Activated T-helper 17 cell treated with anti-CD3 and anti-CD28 coated beads, Interleukin-2, amount 50 U/mL, for 72 hours (primary cell): Measurements from ENCODE around the gene KRT9. TPM values are rescaled to one million over a fixed set of nuclear protein-coding genes. Genes with fewer than 3 reads are reported as not detected.
"Not testable (repeated sequence)": the region's sequence is repeated elsewhere in the genome, so short reads cannot be mapped to it uniquely, and the experiment has no call there.

Experiments used
- ATAC-seq: fragments of 150-1000 bp; cut with Tn5 transposase; replicated peaks from 2 replicates; pipeline ENCODE4 v1.10.0; 2021; ENCODE audit warnings: mild to moderate bottlenecking, moderate library complexity
- H3K27ac Mint-ChIP-seq: one replicate; pipeline ENCODE4 v1.8.0; 2022; ENCODE audit warnings: mixed read lengths
- H3K27me3 Mint-ChIP-seq: one replicate; pipeline ENCODE4 v1.8.0; 2022; ENCODE audit warnings: mixed read lengths
- H3K36me3 Mint-ChIP-seq: one replicate; pipeline ENCODE4 v1.8.0; 2022; ENCODE audit warnings: low read depth, mild to moderate bottlenecking, mixed read lengths
- H3K4me1 Mint-ChIP-seq: one replicate; pipeline ENCODE4 v1.8.0; 2022; ENCODE audit warnings: mixed read lengths
- H3K4me3 Mint-ChIP-seq: one replicate; pipeline ENCODE4 v1.8.0; 2022; ENCODE audit warnings: mild to moderate bottlenecking, mixed read lengths
- H3K9me3 Mint-ChIP-seq: one replicate; pipeline ENCODE4 v1.8.0; 2022; ENCODE audit warnings: mixed read lengths
- total RNA-seq, 2 donors: library from RNA; stranded (reverse); gene quantifications; one replicate each; pipeline ENCODE4 v1.2.3, GENCODE V29; 2022

KRT9 gene
- total RNA-seq, 2 donors from 2014 or later = not detected

DNA sequence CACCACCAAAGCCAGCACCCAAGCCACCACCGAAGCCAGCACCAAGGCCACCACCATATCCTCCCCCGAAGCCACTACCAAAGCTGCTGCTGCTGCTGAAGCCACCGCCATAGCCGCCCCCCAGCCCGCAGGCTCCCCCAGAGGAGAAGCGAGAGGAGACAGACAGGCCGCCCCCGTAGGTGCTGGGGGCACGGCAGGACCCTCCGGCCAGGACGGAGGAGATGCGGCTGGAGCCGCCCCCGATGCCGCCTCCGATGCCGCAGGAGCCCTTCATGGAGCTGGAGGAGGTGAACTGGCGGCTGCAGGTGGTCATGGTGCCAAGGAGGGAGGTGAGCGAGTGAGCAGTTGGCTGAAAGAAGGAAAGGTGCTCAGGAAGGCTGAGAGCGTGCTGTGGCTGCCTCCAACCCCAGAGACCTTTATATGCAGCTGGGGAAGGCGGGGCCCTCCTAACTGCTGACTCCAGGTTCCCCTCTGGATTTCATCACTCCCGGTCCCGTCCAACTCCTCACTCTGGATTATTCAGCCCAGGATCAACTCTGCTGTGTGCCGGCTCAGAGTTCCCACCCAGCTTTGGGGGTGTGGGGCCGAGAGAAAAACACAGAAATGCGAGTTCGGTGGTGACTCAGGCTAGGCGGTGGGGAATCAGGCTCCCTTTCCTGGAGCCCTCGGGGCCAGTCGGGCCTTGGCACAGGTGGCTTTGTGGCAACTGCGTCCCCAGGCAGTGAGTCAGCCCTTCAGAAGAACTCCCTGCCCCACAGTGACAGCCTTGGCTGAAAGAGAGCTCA, 40.7 kb upstream of the KRT9 start, which contains the start of gene KRT16:
KRT16 (minus strand) TSS at position 392 of the 785 bp plus-strand sequence; CDS start at position 313, 79 bp downstream.
- H3K4me1 Mint-ChIP-seq, H3K36me3 Mint-ChIP-seq, H3K9me3 Mint-ChIP-seq, H3K27ac Mint-ChIP-seq, H3K4me3 Mint-ChIP-seq, ATAC-seq: not testable (repeated sequence)
- H3K27me3 Mint-ChIP-seq = peaks cover 12% of the 10 kb centered on the region

DNA sequence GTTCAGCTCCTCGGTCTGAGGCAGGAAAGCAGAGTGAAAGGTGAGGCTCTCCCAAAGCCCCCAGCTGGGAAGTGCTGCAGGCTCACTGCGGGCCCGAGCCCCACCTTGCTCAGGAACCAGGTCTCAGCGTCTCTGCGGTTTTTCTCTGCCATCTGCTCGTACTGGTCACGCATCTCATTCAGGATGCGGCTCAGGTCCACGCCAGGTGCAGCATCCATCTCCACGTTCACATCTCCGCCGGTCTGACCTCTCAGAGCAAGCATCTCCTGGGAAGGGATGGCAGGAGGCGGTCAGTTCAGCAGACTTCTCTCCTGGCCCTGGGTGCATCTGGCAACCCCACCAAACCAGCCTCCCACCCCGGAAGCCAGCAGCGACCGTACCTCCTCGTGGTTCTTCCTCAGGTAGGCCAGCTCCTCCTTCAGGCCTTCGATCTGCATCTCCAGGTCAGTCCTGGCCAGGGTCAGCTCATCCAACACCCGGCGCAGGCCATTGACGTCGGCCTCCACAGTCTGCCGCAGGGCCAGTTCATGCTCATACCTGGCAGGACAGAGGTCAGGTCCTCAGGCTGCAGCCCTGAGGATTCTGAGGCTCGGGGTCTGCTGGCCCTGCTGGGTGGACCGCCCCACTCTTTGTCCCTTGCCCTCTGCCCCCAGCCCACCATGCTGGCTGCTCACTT, 39.2 kb upstream of the KRT9 start:
- Mint-ChIP-seq H3K4me3 (no peak overlapping the region), H3K36me3 (no peaks in the 10 kb centered on the region), H3K4me1 (no peaks in the 10 kb centered on the region), H3K9me3 (peaks cover 11% of the 10 kb centered on the region), H3K27me3 (peaks cover 21% of the 10 kb centered on the region), H3K27ac (no peak overlapping the region)
- no peak for ATAC-seq

DNA sequence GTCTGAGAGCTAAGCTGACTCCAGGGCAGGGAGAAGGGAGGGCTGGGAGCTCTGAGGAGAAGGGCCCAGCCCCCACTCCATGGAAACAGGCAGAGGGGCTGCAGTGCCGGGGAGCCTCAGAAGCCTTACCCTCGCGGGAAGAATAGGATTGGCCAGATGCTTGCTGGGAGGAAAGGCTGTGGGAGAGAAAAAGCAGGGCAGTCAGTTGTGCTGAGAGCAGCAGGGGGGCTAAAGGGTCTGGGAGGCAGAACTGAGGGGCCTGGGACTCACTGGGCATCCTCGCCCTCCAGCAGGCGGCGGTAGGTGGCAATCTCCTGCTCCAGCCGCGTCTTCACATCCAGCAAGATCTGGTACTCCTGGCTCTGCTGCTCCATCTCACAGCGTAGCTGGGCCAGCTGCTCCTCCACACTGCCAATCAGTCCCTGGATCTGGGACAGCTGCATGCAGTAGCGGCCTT, 38.2 kb upstream of the KRT9 start:
- not testable (repeated sequence) for H3K4me3 Mint-ChIP-seq

DNA sequence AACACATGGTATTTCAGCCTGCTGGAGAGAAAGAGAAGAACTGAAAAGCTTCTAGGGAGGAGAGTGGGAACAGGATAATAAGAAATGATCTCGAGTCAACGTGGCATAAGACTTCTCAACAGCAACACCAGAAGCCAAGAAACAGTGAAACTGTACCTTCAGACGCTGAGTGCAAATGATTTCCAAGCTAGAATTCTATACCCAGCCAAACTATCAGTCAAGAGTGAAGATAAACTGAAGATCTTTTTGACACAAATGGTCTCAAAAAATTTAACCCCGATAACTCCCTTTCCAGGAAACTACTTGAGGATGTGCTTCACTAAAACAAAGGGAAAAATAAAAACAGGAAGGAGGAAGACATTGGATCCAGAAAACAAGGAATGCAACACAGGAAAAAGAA, 35.1 kb upstream of the KRT9 start:
- H3K4me3 Mint-ChIP-seq = not testable (repeated sequence)

More for the DNA sequence above, 38.2 kb upstream of the KRT9 start:
- not testable (repeated sequence) for ATAC-seq, H3K27ac Mint-ChIP-seq, H3K4me1 Mint-ChIP-seq, H3K36me3 Mint-ChIP-seq
- H3K9me3 Mint-ChIP-seq = peaks cover 15% of the 10 kb centered on the region
- H3K27me3 Mint-ChIP-seq = peaks cover 25% of the 10 kb centered on the region

DNA sequence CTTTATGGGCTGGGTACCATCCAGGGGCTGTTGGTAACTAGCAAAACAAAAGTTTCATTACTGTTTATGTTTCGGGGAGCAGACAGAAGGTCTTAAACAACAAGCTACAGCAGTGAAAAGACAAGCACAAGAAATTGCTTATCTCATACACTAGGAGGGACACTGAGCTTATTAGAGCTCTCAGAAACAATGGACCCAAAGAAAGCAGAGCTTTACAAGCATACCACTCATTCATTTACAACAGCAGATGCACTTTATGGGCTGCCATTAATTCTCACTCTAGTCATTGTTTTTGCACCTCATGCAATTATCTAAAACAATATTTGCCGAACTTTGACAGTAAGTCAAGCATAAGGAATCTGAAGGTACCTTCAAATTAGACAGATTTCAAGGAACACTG, 30.7 kb upstream of the KRT9 start:
- Mint-ChIP-seq H3K27ac (no peak overlapping the region), H3K27me3 (peaks cover 29% of the 10 kb centered on the region), H3K4me1 (no peaks in the 10 kb centered on the region), H3K36me3 (no peaks in the 10 kb centered on the region), H3K9me3 (peaks cover 15% of the 10 kb centered on the region), H3K4me3 (no peak overlapping the region)
- no peak for ATAC-seq

More for the DNA sequence above, 35.1 kb upstream of the KRT9 start:
- not testable (repeated sequence) for ATAC-seq, H3K27ac Mint-ChIP-seq, H3K36me3 Mint-ChIP-seq, H3K4me1 Mint-ChIP-seq
- Mint-ChIP-seq H3K9me3 (peaks cover 15% of the 10 kb centered on the region), H3K27me3 (peaks cover 37% of the 10 kb centered on the region)

DNA sequence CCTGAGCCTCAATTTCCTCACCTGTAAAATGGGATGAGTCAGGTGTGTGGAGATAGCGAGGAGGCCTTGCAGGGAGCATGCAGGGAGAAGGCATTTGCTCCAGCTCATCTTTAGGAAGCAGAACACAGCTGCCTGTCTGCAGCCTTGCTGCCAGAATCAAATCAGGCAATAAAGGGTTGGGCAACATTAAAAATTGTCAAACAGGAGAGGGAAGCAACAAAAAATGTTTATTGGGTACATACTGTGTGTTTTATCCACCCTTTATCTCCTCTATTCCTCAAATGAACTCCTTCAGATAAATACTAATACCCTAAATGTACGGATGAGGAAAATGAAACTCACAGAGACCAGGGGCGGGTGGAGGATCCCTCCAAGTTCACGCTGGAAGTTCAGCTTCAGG, 28.5 kb upstream of the KRT9 start:
- Mint-ChIP-seq H3K9me3 (no peaks in the 10 kb centered on the region), H3K36me3 (no peaks in the 10 kb centered on the region), H3K4me3 (no peak overlapping the region), H3K27ac (no peak overlapping the region), H3K27me3 (peaks cover 15% of the 10 kb centered on the region), H3K4me1 (no peaks in the 10 kb centered on the region)
- ATAC-seq = no peak

DNA sequence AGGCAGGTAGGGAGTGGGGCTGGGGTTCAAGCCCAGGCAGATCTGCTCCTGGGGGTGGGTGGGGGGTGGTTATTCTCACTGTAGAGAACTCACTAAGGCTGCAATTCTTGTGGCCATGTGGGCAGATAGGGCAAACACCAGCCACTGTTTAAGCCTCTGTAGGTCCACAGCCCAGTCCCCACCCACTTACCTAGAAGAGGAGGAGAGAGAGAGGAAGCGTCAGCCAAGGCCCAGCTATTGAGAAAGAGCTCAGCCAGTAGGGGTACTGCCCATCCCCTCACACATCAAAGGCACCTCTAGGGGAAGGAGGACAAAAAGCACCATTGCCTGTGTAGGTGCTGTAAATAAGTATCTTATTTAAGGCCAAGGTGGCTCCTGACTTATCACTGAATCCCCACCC, 27.8 kb upstream of the KRT9 start:
- no peaks in the 10 kb centered on the region for H3K4me1 Mint-ChIP-seq
- no peak overlapping the region for H3K4me3 Mint-ChIP-seq
- ATAC-seq = no peak
- H3K27me3 Mint-ChIP-seq = peaks cover 15% of the 10 kb centered on the region
- H3K9me3 Mint-ChIP-seq = no peaks in the 10 kb centered on the region
- no peaks in the 10 kb centered on the region for H3K36me3 Mint-ChIP-seq
- H3K27ac Mint-ChIP-seq = no peak overlapping the region

DNA sequence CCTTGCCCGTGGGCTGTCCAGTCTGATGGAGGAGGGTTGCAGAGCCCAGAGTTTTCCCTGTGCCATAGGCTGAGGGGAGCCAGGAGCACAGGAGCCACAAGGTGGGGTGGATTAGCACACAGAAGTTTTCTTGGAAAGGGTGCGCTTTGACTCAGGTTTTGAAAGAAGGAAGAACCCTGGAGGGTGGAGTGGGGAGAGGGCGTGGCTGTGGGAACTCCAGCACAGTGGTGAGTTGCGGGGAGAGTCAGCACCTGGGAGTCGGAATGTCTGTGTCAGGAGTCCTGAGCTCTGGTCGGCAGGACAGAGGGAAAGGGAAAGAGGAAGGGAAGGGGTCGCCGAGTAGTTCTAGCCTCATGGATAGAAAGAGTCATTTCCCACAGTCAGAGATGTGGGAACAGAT, 23.7 kb upstream of the KRT9 start:
- H3K27me3 Mint-ChIP-seq = peaks cover 8% of the 10 kb centered on the region
- H3K4me1 Mint-ChIP-seq = no peaks in the 10 kb centered on the region
- ATAC-seq = no peak
- no peak overlapping the region for H3K27ac Mint-ChIP-seq
- no peaks in the 10 kb centered on the region for H3K36me3 Mint-ChIP-seq
- H3K4me3 Mint-ChIP-seq = no peak overlapping the region
- H3K9me3 Mint-ChIP-seq = no peaks in the 10 kb centered on the region

DNA sequence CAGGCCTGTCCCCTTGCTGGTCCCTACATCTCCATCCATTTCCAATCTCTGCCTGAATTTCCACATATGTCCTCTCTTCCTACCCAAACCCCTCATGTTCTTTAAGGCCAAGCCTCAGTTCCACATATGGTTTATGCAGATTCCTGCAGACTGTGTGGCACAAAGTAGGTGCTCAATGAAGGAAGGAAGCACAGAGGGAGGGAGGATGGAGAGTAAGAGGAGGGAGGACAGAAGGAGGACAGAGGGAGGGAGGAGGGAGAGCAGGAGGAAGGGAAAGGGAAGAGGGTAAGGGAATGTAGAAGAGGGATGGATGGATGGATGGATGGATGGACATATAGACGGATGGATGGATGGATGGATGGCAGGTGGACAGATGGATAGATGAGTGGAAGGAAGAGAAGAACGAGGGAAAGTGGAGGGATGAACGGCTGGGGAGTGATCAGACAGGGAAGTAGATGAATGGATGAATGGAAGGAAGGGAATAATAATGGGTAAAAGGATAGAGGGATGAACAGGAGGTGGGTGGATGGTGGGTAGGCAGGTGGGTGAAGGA, 22.6 kb upstream of the KRT9 start:
- Mint-ChIP-seq H3K4me3 (no peak overlapping the region), H3K27ac (no peak overlapping the region), H3K4me1 (no peaks in the 10 kb centered on the region), H3K9me3 (no peaks in the 10 kb centered on the region), H3K27me3 (peaks cover 9% of the 10 kb centered on the region), H3K36me3 (no peaks in the 10 kb centered on the region)
- no peak for ATAC-seq

DNA sequence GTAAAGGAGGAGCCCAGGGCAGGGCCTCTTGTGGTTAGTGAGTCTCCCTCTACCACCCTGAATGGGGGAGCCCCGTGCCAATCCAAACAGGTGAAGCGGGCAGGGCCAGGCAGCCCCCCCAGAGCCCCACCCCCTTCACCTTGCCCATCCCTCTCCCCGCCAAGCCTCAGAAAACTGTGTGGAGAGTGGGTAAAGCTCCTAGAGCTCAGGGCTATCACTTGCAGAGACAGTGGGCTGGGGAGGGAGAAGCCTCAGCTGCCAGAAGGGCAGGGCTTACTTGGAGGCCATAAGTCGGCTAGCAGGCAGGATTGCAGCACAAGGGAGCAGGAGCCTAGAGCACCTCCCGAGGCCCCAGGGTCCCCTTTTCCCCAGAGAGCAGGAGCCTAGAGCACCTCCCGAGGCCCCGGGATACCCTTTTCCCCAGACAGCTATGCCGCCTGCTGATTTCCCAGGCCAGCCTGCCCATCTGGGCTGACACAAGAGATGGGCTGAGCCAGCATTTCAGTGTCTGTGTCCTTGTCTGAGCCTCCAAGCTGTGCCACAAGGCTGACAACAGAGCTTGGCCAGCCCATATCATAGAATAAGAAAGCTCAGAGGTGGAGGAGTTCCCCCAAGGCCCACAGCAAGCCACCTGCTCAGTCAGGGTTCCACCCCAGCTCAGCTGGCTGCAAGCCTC, 21.6 kb upstream of the KRT9 start:
- Mint-ChIP-seq H3K9me3 (no peaks in the 10 kb centered on the region), H3K4me1 (no peaks in the 10 kb centered on the region), H3K36me3 (no peaks in the 10 kb centered on the region), H3K27ac (no peak overlapping the region), H3K27me3 (peaks cover 11% of the 10 kb centered on the region), H3K4me3 (no peak overlapping the region)
- ATAC-seq = no peak

DNA sequence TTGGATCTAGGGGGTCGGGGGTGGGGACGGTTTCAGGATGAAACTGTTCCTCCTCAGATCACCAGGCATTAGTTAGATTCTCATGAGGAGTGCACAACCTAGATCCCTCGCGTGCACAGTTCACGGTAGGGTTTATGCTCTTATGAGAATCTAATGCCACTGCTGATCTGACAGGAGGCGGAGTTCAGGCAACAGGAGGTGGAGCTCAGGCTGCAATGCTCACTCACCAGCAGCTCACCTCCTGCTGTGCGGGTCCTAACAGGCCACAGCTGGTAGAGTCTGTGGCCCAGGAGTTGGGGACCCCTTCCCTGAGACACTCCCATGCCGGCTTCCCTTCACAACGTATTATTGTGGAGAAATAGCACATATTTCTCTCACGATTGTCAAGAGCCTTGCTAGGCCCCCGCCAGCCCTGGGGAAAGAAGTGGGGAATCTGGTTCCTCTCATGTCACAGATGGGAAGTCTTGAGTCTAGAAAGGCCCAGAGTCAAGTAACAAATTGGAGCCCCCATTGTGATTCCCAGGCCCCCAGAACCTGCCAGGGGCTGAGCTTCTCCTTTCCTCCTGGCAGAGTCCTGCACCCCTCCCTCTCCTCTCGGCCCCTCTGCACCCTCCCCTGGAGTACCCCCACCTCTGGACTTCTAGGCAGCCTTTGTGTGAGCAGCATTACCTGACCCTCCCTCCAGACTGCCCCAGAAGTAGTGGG, 20.9 kb upstream of the KRT9 start:
- Mint-ChIP-seq H3K4me3 (no peak overlapping the region), H3K36me3 (no peaks in the 10 kb centered on the region)

DNA sequence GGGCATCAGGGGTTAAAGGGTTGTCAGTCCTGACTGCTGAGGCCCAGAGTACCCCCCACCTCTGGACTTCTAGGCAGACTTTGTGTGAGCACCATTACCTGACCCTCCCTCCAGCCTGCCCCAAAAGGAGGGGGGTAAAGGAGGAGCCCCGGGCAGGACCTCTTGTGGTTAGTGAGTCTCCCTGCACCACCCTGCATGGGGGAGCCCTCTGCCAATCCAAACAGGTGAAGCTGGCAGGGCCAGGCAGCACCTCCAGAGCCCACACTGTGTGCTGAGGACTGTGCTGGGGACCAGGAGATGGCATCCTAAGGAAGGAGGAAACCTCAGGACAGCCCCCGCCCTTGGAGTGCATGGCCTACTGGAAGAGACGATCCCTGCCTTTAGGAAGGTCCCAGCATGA, 17.4 kb upstream of the KRT9 start:
- H3K27ac Mint-ChIP-seq = no peak overlapping the region
- H3K36me3 Mint-ChIP-seq = no peaks in the 10 kb centered on the region
- no peaks in the 10 kb centered on the region for H3K9me3 Mint-ChIP-seq
- H3K27me3 Mint-ChIP-seq = peaks cover 7% of the 10 kb centered on the region
- no peak for ATAC-seq
- no peak overlapping the region for H3K4me3 Mint-ChIP-seq
- H3K4me1 Mint-ChIP-seq = no peaks in the 10 kb centered on the region

More for the DNA sequence above, 20.9 kb upstream of the KRT9 start:
- Mint-ChIP-seq H3K27me3 (peaks cover 11% of the 10 kb centered on the region), H3K27ac (no peak overlapping the region), H3K4me1 (no peaks in the 10 kb centered on the region), H3K9me3 (no peaks in the 10 kb centered on the region)
- no peak for ATAC-seq

DNA sequence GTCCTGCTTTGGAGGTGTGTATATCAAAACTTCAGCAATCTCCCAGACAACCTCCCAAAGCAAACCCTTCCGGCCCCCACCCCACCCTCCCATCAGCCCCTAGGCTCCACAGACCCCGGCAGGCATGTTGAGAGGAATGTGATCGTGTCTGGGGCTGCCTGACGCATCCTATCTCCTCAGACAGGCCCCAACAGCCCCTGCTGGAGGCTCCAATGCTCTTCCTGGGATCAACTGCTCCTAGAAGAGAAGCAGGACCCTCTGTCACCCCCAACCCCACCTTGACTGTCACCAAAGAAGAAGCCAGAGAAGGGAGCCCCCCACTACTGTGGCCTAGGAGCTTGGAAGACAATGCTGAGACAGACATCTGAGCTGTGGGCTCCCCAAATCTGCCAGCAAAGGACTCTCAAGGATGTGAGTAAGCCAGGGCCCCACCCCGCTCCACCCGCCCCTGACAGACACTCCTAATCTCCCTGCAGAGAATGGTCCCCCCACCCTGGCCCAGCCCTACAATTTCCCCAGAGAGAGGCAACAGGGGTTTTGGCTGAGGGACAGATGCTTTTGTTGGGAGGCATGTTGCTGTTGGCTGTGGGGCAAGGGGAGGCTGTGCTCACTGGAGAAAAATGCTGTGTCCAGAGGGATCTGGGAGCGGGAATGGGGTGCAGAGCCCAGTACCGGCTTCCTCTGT, 16.4 kb upstream of the KRT9 start:
- H3K4me1 Mint-ChIP-seq = no peaks in the 10 kb centered on the region
- H3K4me3 Mint-ChIP-seq = no peak overlapping the region
- ATAC-seq = no peak
- H3K27me3 Mint-ChIP-seq = peaks cover 11% of the 10 kb centered on the region
- H3K27ac Mint-ChIP-seq = no peak overlapping the region
- H3K9me3 Mint-ChIP-seq = no peaks in the 10 kb centered on the region
- no peaks in the 10 kb centered on the region for H3K36me3 Mint-ChIP-seq
